Measurements from ENCODE around the gene MED12L. TPM values are rescaled to one million over a fixed set of nuclear protein-coding genes. Genes with fewer than 3 reads are reported as not detected.

Gene MED12L
- total RNA-seq, 1 experiment from 2014 or later, result 14.9 TPM

- Histone ChIP-seq H2BK12ac (ENCODE audit: insufficient read length, low read depth, low read length) (no peak overlapping the region), H4K20me1 (ENCODE audit: control insufficient read depth, insufficient read depth, insufficient read length) (no peaks in the 10 kb centered on the region), H3K4me1 (ENCODE audit: insufficient read depth, low read length) (no peaks in the 10 kb centered on the region), H3K9ac (ENCODE audit: extremely low read depth, insufficient read length, low read length) (no peak overlapping the region), H4K91ac (ENCODE audit: insufficient read length, low read depth, low read length) (no peak overlapping the region), H3K18ac (ENCODE audit: insufficient read length, low read depth, low read length) (no peak overlapping the region), H2BK20ac (ENCODE audit: low read depth, low read length, poor library complexity, severe bottlenecking) (no peak overlapping the region), H3K27me3 (ENCODE audit: insufficient read depth, low read length) (no peaks in the 10 kb centered on the region), H4K8ac (replicated peaks; ENCODE audit: insufficient read length, low read depth, low read length) (no peak overlapping the region), H3T11ph (ENCODE audit: low read length) (no peak overlapping the region), H3K4ac (ENCODE audit: low read depth, low read length) (no peak overlapping the region), H2AK5ac (ENCODE audit: insufficient read length, low read length) (no peak overlapping the region), H3K79me2 (ENCODE audit: insufficient read depth, low read length) (no peaks in the 10 kb centered on the region), H3K4me2 (ENCODE audit: insufficient read depth, insufficient read length, low read length) (no peak overlapping the region), H3K23me2 (ENCODE audit: insufficient read length, low read depth, low read length, poor library complexity, severe bottlenecking) (peaks cover 7% of the 10 kb centered on the region), H2AFZ (ENCODE audit: low read length) (no peak overlapping the region), H4K5ac (ENCODE audit: insufficient read length, low read depth, low read length) (no peak overlapping the region), H3K9me3 (ENCODE audit: control insufficient read depth, low read depth, low read length) (no peaks in the 10 kb centered on the region), H2BK5ac (ENCODE audit: insufficient read length, low read length) (no peak overlapping the region), H3K14ac (ENCODE audit: insufficient read depth, low read length) (no peak overlapping the region), H3K79me1 (ENCODE audit: insufficient read depth, low read depth, low read length, poor library complexity, severe bottlenecking) (no peaks in the 10 kb centered on the region), H3K27ac (ENCODE audit: insufficient read length, low read depth, low read length) (no peak overlapping the region), H2BK120ac (ENCODE audit: low read depth, low read length, poor library complexity, severe bottlenecking) (no peak overlapping the region), H3K56ac (ENCODE audit: insufficient read length, low read depth, low read length) (no peak overlapping the region), H2BK15ac (ENCODE audit: low read depth, low read length) (no peak overlapping the region), H3K23ac (ENCODE audit: insufficient read length, low read depth, low read length) (no peak overlapping the region)
- DNase-seq, result no peak
- no peak overlapping the region for H3K27ac Mint-ChIP-seq
- no peak for TF ChIP-seq CTCF (conservative IDR thresholded peaks at IDR 0.05)
- H3K9me3 Mint-ChIP-seq, result no peaks in the 10 kb centered on the region; a peak in 2 of 5 replicates
- H3K27me3 Mint-ChIP-seq (ENCODE audit: low read depth), result peaks cover 8% of the 10 kb centered on the region
- no peak overlapping the region for H3K4me3 Mint-ChIP-seq
- peaks cover 3 to 4% of the 10 kb centered on the region in 2 experiments; a peak in 3 of 4 replicates for H3K4me1 Mint-ChIP-seq
- WGBS (ENCODE audit: extremely low coverage, insufficient read length, low lambda C conversion rate), result no CpG with 5 or more reads among the region's 3 CpGs
- H3K36me3 Mint-ChIP-seq (ENCODE audit: insufficient read depth in 1 of 3, low read depth in 3 of 3), result no peaks in the 10 kb centered on the region
Measured at GRCh38 chr3:151459358-151459757, 373.9 kb downstream of the MED12L start.

Measured in H9 (cell line).